HG02571 (cell line): ENCODE data around the gene ULK4.
"Not testable (repeated sequence)": the region's sequence is repeated elsewhere in the genome, so short reads cannot be mapped to it uniquely, and the experiment has no call there.

Experiments
- ATAC-seq: cut with Tn5 transposase; IDR thresholded peaks from one replicate; pipeline ENCODE4 v1.9.1; 2021; ENCODE audit warnings: mild to moderate bottlenecking, moderate library complexity; ENCODE audit not compliant: unreplicated experiment

ULK4 gene

DNA sequence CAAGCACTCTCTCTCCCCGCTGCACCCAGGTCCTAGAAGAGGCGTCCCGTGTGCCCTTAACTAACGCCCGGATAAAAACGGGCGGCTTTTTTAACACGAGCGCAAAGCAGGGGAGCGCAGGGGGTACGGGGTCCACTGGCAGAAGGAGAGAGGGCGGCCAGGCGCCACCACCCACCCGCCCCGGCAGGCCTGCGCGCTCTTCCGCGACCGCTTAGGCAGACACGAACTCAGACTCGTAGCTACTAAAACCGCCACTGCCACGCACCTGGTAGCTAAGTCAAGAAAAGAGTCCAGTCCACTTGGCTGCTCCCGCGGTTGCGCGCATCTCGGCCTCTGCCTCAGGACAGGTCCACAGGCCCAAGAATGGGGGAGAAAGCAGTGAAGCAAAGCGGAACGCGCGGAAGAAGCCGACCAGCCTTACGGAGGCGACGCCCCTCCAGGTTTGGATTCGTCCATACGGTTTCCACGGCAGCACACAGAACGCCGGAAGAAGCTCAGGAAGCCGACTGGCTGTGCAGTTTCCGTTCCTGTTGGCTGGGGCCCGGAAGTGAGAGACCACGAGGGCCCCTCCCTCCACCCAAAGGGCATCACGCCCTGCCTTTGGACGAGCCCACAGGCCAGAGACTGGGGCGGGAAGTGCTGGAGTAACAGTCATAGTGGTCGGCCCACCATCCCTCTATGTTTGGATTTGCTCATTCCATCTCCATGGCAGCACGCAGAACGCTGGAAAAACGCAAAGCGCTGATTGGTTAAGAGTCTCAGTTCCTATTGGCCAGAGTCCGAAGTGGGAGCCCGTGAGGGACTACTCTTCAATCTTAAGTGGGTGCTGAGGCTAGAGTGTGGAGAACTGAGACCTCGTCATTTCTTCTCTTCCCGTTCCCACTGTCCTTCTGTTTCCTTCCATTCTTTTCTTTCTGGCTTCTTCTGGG, at the start of gene ULK4:
Gene ULK4, minus strand, starts transcription at position 353 of the 929 bp plus-strand sequence. CDS start 7,344 bp downstream, outside the sequence.
- ATAC-seq: peak; percentile 94

DNA sequence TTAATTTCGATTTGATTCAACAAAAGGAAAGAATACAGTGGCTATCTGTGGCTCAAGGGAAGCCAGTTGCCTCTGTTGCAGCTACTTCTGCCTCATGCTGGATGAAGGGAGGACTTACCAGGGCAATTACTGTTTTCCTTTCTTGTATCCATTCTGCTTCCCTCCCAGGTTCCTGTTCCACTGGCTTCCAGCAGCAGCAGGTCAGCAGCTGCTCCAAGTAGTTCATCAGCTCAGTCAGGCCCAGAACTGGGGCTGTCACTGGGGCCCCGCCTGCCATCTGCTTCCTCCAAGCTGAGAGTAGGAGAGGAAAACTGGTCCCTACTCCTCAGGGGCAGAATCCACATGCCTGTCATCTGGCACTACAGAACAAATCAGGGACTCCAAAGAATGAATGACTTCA, 48.6 kb upstream of the ULK4 start:
- ATAC-seq: no peak

DNA sequence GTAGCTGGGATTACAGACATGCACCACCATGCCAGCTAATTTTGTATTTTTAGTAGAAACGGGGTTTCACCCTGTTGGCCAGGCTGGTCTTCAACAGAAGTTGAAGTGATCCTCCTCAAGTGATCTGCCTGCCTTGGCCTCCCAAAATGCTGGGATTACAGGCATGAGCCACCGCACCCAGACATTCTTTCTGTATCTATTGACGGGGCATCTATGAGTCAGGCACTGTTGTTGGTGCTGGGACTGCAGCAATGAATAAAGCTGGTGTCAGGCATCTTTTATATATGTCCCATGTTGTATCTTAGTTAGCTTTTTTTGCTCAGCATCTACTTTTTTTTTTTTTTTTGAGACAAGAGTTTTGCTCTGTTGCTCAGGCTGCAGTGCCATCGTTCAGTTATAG, 47.6 kb upstream of the ULK4 start:
- ATAC-seq: no peak

DNA sequence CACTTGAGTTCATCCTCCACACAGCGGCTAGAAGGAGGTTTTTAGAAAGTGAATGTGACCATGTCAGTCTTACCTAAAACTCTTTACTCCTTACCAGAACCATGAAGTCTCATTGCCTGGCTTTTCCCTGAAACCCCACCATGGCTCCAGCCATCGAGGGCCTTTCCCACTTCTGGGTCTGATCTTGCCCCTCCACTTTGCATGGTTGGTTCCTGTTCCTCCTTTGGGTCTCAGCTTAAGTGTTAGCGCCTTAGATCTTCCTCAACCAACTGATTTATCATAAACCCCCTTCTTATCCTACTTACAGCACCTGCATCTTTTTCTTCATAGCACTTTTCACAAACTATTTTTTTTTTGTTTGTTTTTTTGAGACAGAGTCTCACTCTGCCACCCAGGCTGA, 45.9 kb upstream of the ULK4 start:
- ATAC-seq: no peak

DNA sequence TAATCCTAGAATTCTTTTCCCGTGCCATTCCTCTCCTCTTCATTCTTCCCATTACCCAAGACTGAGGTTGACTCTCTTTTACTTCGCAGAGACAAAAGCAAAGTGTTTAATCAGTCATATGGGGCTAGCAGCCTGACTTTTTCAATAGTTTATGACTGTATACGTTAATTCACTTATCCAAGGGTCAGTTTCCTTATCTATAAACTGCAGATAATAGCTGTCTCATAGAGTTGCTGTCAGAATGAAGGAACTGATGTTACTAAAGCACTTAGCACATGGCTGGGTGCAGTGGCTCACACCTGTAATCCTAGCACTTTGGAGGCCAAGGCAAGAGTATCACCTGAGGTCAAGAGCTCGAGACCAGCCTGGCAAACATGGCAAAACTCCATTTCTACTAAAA, 43.5 kb upstream of the ULK4 start:
- ATAC-seq: no peak

DNA sequence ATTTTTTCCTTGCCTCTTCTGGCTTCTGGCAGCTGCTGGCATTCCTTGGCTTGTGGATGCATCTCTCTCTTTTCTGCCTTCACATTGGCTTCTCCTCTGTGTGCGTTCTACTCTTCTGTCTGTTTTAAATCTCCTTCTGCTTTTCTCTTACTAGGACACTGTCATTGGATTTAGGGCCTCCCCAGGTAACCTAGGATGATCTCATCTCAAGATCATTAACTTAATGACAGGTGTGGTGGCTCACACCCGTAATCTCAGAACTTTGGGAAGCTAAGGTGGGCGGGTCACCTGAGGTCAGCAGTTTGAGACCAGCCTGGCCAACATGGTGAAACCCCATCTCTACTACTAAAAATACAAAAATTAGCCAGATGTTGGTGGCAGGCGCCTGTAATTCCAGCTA, 40.9 kb upstream of the ULK4 start:
- ATAC-seq: no peak

DNA sequence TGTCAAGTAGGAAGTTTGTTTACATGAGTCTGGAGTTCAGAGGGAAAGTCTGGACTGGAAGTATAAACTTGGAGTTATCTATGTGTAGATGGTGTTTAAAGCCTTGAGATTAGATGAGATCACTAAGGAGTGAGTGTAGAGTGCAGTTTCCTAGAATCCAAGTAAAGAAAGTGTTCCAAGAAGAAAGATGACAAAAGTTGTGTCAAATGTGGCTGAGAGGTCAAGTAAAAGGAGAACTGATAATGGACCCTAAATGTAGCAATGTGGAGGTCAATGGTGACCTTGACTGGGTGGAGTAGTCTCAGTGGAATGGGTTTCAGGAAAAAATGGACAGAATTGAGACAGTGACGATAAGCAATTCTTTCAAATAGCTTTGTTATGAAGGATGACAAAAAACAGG, 39.9 kb upstream of the ULK4 start:
- no peak for ATAC-seq

DNA sequence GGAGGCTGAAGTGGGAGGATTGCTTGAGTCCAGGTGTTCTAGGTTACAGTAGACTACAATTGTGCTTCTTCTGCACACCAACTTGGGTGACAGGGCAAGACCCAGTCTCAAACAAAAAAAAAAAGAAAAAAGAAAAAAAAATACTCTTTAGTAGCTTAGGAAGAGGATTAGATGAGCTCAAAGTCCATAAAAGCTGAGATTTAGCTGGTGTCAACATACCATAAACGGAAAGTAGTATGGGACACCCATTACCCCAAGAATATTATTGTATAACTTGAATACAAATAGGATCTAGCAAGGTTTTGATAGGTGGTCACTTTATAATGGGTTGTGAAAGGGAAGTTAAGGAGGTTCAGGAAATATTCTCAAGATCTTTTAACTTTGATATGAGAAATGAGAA, 38.0 kb upstream of the ULK4 start:
- ATAC-seq: no peak

DNA sequence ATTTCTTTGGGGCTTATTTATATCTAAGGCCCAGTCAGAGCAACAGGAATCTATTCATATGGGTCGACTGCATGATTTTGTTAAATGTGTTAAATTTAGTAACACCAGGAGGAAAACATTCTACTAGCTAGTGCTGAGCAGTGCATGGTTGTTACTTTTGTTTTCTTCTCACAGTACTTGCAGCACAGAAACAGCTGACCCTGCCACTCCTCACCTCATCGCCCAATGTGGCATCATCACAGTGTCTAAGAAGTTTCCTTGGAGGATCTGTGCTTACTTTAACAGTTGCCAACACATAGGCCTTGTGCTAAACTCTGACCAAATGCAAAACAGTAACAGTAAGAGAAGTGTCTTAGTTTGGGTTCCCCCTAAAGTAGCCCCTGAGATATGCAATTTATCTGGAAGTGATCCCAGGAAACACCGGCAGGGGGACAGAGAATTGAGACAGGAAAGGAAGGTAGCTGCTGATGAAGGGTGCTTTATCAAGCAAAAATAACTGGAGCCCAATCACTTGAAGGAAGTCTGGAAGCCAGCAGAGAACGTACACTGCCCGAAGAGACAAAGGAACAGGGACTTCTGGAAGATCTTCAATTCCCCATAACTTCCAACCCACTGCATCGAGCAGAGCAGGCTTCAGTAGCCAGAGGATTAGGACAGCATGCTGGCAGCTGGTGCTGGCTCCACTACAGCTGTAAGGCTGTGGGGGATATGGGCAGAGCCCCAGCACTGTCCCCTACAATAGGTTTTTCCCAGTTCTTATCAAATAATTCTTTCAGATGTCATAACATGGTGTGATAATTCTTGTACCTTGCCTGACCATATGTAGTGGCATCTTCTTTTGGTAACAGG, 36.0 kb upstream of the ULK4 start:
- no peak for ATAC-seq

DNA sequence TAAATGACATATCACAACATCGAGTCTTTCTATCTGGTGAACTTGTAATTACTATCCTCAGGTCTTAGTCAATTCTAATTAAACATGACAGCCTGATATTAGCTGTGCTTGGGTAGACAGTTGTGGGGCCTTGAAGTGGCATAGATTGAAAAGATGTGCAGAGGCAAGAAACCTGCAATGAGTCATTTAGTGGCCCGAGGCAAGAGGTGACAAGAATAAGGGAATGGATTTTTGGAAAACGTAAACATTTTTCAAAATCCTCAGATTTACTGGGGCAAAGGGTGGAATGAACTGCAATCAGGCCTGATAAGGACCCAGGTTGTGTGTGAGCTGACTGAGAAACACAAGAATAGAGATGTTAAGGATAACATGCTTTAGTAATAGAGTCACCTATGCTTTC, 29.5 kb upstream of the ULK4 start:
- no peak for ATAC-seq

DNA sequence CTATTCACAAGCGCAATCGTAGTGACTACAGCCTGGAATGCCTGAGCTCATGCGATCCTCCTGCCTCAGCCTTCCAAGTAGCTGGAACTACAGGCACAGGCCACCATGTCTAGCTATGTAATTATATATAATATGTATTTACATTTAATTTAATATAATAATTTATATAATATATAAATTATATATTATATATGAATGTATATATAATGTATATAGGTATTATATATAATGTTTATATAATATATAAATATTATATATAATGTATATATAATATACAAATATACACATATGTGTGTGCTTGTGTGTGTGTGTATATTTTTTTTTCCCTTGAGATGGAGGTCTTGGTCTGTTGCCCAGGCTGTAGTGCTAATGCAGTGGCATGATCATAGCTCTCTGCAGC, 27.6 kb upstream of the ULK4 start:
- ATAC-seq: no peak

DNA sequence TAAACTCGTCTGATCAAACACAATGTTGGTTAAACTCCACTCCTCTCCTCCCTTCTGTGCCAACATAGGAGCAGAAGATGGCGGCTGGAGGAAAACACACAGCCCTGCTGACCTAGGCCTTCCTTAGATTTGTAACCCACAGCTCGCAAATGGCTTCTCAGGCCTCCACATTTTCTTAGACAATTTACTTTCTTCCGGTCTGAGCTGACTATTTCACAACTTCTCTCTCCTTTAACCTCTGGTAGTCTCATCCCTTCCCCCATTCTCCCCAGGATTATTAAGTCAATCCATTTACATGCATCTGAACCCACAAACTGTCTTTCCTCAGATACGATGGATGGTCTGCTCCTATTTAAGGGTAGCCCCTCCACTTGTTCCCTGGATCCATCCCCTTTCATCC, 25.7 kb upstream of the ULK4 start:
- ATAC-seq: no peak

DNA sequence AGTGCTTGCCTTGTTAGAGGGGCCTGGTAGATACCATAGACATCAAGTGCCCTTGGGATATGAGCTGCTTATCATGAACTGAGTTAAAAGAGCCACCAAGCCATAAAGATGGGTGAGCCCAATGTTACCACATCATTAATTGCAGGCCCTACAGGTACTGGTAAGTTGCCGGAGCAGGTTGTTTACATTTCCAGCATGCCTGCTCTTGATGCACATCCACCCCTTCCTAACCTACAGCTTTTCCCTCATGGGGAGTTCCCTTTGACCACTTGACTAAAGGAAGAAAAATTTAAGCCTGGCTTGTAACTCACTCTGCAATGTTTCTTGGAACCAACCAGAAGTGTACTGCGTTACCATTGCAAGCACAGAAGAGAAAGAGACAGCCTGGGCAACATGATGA, 24.7 kb upstream of the ULK4 start:
- ATAC-seq: no peak

DNA sequence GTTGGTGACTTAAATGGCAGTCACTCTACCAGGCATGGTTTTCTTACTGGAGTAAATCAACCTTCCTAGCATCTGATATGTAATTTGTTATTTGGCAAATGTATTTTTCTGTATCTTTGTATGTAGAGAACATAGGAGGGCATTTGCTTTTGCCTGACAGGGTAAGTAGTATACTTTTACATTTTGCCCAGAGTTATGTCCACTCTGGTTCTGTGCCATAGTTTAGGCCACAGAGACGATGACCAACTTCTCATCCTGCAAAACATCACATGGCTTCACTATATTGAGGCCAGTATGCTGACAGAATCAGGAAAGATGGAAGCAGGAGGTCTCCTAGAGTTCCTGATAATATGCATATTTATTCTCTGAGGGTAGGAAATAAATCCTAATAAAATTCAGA, 23.1 kb upstream of the ULK4 start:
- ATAC-seq: no peak

DNA sequence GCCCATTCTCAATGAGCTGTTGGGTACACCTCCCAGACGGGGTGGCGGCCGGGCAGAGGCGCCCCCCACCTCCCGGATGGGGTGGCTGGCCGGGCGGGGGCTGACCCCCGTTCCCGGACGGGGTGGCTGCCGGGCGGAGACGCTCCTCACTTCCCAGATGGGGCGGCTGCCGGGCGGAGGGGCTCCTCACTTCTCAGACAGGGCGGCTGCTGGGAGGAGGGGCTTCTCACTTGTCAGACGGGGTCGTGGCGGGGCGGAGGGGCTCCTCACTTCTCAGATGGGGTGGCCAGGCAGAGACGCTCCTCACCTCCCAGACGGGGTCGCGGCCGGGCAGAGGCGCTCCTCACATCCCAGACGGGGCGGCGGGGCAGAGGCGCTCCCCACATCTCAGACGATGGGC, 21.2 kb upstream of the ULK4 start:
- not testable (repeated sequence) for ATAC-seq

DNA sequence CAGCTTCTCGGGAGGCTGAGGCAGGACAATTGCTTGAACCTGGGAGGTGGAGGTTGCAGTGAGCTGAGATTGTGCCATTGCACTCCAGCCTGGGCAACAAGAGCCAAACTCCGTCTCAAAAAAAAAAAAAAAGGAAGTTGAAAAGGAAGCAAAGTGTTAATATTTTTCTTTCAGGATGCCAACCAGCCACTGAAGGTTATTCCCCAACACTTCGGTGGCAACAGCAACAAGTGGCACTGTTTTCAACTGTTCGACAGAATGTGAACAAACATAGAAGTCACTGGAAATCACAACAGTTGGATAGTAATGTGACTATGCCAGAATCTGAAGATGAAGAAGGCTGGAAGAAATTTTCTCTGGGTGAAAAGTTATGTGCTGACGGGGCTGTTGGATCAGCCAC, 15.5 kb upstream of the ULK4 start:
- ATAC-seq: not testable (repeated sequence)

DNA sequence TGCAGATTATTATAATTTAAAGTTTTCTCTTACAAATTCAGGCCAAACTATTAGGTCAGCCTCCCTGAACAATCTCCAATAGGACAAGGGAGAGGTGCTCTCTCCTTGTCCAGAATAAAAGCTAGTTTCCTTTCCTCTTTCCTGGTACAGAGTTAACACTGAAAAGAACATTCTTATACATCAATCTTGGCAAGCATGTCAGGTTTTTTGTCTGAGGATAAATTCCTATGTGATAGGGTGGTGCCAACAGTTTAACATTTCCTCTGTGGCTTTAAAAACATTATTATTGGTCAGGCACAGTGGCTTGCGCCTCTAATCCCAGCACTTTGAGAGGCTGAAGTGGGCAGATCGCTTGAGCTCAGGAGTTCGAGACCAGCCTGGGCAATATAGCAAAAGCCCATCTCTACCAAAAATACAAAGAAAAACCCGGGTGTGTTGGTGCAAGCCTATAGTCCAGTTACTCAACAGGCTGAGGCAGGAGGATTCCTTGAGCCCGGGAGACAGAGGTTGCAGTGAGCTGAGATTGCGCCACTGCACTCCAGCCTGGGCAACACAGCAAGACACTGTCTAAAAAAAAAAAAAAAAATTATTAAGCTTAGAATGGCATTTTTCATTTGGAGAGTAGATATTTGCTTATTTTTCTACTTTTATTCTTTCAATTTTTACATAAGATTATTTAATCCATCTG, 13.7 kb upstream of the ULK4 start:
- no peak for ATAC-seq

DNA sequence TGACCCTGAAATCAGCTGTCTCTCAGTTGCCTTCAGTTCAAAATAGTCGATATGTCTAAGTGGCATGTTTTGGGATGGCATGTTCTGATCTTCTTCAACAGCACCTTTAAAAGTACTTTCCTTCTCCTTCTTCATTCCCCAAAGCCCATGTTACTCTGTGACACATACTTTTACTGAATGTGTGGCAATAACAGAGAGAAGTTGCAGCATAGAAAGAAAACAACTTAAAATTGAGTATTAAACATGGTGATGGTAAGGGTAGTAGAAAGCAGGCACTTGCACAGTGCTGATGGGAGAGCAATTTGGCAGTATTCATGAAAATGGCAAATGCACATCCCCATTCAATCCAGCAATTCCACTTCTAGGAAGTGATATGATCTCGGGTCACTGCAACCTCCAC, 12.3 kb upstream of the ULK4 start:
- no peak for ATAC-seq

DNA sequence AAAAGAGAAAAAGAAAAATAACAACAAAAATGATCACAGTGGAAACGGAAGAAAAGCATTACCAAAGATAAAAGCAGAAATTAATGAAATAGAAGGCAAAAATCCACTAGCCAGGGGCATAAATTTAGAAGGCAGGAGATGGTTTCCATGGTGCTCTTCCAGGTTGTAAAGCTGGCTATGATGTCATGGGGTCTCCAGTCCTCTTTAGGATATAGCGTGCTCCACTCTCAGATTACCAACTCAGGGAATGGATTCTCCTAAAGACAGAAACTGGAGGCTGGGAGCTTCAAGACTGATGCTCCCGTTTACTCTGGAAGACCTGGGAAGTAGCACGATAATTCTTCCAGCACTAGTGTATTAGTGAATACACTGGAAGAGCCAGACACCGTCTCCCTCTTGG, 10.9 kb upstream of the ULK4 start:
- no peak for ATAC-seq

DNA sequence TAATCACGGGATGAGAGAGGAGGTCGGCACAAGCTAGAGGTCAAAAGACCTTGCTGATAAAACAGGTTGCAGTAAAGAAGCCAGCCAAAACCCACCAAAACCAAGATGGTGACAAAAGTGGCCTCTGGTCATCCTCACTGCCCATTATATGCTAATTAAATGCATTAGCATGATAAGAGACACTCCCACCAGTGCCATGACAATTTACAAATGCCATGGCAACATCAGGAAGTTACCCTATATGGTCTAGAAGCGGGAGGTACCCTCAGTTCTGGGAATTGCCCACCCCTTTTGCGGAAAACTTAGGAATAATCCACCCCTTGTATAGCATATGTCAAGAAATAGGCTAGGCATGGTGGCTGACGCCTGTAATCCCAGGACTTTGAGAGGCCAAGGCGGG, 4.3 kb upstream of the ULK4 start:
- no peak for ATAC-seq

DNA sequence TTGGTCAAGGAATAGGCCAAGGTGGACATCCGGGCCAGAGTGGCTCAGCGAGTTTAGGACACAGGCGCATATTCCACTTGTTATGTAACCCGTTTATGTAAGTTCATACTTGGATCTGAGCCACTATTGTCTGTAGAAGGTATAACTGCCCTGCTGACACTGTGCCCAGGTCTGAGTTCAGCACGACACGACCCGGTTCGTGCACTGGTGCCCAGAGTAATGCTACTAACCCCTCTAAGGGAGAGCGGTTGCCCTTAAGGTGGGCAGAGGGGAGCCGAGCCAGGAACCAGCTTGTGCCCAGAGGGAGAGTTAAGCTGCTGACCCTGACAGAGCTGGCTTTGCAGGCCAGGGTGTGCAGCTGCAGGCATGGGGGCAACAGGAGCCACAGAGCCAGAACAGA, 1.9 kb upstream of the ULK4 start:
- ATAC-seq: no peak
